NCI-H524 treated with DMSO at 0.1 percent for 48 hours (cell line): ENCODE data around the gene LIN28A.
"Not testable (repeated sequence)": the region's sequence is repeated elsewhere in the genome, so short reads cannot be mapped to it uniquely, and the experiment has no call there.

Experiments used
- DNase-seq: peaks from one replicate; lab custom pipeline; 2025; lab: John Stamatoyannopoulos, UW

The LIN28A gene

GRCh38 chr1:26410706-26411623, at the start of gene LIN28A:
Gene LIN28A (plus strand): TSS chr1:26410817. CDS start chr1:26410892, 75 bp downstream.
- DNase-seq: no peak

GRCh38 chr1:26361605-26362122, 49.0 kb upstream of the LIN28A start:
- DNase-seq: no peak

GRCh38 chr1:26362331-26362730, 48.3 kb upstream of the LIN28A start:
- no peak for DNase-seq

GRCh38 chr1:26363549-26364448, 46.8 kb upstream of the LIN28A start:
- DNase-seq: no peak

GRCh38 chr1:26364956-26365355, 45.7 kb upstream of the LIN28A start:
- DNase-seq: no peak

- DNase-seq: no peak
Observed at GRCh38 chr1:26367441-26367840, 43.2 kb upstream of the LIN28A start.

- DNase-seq: no peak
Observed at GRCh38 chr1:26368006-26368405, 42.6 kb upstream of the LIN28A start.

GRCh38 chr1:26368486-26368885, 42.1 kb upstream of the LIN28A start:
- DNase-seq: no peak

- no peak for DNase-seq
Observed at GRCh38 chr1:26370591-26371382, 39.8 kb upstream of the LIN28A start.

- no peak for DNase-seq
Observed at GRCh38 chr1:26372039-26372438, 38.6 kb upstream of the LIN28A start.

GRCh38 chr1:26372611-26373010, 38.0 kb upstream of the LIN28A start, which contains the start of gene ZNF683:
Gene ZNF683 (minus strand): TSS chr1:26372750. CDS start chr1:26368571, 4,179 bp downstream.
- not testable (repeated sequence) for DNase-seq

GRCh38 chr1:26373281-26373680, 37.3 kb upstream of the LIN28A start:
- no peak for DNase-seq

- DNase-seq: no peak
Observed at GRCh38 chr1:26373789-26374188, 36.8 kb upstream of the LIN28A start.

- not testable (repeated sequence) for DNase-seq
Observed at GRCh38 chr1:26374361-26374760, 36.3 kb upstream of the LIN28A start.

- no peak for DNase-seq
Observed at GRCh38 chr1:26375081-26375480, 35.5 kb upstream of the LIN28A start.

- DNase-seq: no peak
Observed at GRCh38 chr1:26376050-26376449, 34.6 kb upstream of the LIN28A start.

- DNase-seq: no peak
Observed at GRCh38 chr1:26378088-26378878, 32.3 kb upstream of the LIN28A start.

- DNase-seq: no peak
Observed at GRCh38 chr1:26378879-26379251, 31.8 kb upstream of the LIN28A start.

- DNase-seq: no peak
Observed at GRCh38 chr1:26384076-26384475, 26.5 kb upstream of the LIN28A start.

- not testable (repeated sequence) for DNase-seq
Observed at GRCh38 chr1:26385063-26385462, 25.6 kb upstream of the LIN28A start.

- DNase-seq: no peak
Observed at GRCh38 chr1:26387447-26387846, 23.2 kb upstream of the LIN28A start.
